Astrocyte of the spinal cord (primary cell): ENCODE results near the gene SH3BGRL2.
"Not testable (repeated sequence)": the region's sequence is repeated elsewhere in the genome, so short reads cannot be mapped to it uniquely, and the experiment has no call there.

Experiments
- DNase-seq: peaks from one replicate; pipeline ENCODE4 v3.0.0; 2011; ENCODE audit warnings: low read depth, low spot score
- H3K4me3 ChIP-seq: 2 replicates; pipeline ENCODE4 v1.5.1; 2011; ENCODE audit warnings: low read depth, mild to moderate bottlenecking, low read length, moderate library complexity
- in situ Hi-C: cut with HindIII; loops from 2 replicates; pipeline ENCODE4 v1.10.0; 2017; ENCODE audit warnings: low sequenced_read_pairs
- TF ChIP-seq, protein P1 (sequence below): IDR thresholded peaks from 2 replicates; pipeline ENCODE4 v1.5.1; 2012; ENCODE audit warnings: low read depth, mild to moderate bottlenecking, low read length, inconsistent platforms

Gene SH3BGRL2

DNA sequence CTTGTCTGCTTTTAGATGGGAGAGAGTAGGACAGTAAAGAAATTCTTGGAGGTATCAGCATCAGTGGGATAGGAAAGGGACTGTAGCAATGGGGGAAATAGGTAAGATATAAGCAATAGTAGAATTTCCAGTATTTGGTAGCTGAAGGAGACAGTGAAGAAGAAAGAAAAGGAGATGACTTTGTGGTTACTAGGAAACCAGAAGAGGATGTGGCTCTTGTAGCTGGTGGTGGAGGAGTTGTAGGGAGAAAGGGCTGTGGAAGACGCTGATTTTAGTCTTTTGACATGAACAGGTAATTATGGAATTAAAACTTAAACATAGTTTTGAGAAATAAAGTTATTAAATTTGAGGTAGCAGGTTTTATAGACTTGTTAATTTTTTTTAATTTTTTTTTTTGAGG lies 26.1 kb downstream of the SH3BGRL2 start:
- DNase-seq: no peak
- H3K4me3 ChIP-seq: no peak overlapping the region
- in situ Hi-C loops: no loop called here
- TF ChIP-seq, protein P1, sequence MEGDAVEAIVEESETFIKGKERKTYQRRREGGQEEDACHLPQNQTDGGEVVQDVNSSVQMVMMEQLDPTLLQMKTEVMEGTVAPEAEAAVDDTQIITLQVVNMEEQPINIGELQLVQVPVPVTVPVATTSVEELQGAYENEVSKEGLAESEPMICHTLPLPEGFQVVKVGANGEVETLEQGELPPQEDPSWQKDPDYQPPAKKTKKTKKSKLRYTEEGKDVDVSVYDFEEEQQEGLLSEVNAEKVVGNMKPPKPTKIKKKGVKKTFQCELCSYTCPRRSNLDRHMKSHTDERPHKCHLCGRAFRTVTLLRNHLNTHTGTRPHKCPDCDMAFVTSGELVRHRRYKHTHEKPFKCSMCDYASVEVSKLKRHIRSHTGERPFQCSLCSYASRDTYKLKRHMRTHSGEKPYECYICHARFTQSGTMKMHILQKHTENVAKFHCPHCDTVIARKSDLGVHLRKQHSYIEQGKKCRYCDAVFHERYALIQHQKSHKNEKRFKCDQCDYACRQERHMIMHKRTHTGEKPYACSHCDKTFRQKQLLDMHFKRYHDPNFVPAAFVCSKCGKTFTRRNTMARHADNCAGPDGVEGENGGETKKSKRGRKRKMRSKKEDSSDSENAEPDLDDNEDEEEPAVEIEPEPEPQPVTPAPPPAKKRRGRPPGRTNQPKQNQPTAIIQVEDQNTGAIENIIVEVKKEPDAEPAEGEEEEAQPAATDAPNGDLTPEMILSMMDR: no peak

DNA sequence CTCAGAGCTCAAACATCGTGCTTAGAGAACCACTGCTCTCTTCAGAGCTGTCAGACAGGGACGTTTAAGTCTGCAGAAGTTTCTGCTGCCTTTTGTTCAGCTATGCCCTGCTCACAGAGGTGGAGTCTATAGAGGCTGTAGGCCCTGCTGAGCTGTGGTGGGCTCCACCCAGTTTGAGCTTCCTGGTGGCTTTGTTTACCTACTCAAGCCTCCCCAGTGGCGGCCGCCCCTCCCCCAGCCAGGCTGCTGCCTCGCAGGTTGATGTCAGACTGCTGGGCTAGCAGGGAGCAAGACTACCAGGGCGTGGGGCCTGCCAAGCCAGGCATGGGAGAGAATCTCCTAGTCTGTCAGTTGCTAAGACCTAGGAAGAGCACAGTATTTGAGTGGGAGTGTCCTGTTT lies 32.5 kb downstream of the SH3BGRL2 start:
- H3K4me3 ChIP-seq, DNase-seq, in situ Hi-C loops: not testable (repeated sequence)

DNA sequence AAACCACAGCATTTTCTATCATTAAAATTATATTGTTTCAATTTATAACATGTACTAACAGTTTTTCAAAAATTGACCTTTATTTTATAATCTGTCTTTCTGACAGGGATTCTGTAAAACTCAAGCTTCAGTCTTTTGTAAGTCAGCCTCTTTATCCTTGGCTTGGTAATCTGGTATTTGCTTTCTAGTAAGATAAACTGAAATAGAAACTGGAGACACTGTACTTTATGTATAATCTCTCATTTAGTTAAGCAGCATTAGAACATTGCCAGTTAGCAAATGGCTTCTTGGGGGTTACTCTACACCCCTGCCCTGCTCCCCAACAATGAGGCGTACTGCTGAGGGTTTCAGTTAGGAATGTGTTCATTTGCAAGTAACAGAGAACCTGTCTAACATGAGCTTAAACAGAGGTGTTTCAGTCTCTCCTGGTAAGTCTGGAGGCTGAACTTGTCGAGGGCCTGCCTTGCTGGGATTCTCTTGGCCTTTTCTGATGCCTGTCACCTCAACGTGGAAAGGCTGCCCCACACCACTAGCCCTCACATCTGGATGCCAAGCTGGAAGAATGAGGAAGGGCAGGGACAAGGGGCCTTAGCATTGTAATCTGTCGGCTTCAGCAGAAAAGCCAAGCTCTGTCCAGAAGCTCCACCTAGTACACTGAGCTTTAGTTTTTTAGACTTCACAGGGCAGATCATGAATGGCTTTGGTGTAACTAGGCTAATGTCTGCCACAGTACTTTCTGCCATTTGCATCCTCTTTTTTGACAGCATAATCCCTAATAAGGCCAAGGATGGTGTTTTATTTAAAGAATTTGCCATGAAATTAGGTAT lies 34.8 kb downstream of the SH3BGRL2 start:
- in situ Hi-C loops: no loop called here
- no peak overlapping the region for H3K4me3 ChIP-seq
- no peak for DNase-seq
- TF ChIP-seq, protein P1: no peak

DNA sequence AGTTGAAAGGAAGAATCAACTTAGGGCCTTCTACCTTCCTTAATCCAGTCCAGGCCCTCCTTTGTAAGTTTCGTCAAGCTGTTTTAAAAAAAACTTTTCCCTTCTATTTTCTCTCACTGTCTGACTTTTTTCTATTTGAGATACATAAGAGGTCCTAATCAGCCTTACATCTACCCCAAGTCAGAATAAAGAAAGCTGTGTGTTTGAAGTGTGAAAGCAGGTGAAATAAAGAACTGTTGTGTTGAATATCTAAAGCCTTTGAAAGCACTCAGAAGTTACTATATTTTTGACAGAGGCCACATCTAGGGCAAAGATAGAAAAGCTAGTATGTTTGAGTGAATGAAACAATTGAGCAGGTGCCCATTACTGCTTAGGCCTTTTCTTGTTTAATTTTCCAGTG lies 35.5 kb downstream of the SH3BGRL2 start:
- DNase-seq: no peak
- TF ChIP-seq, protein P1: no peak
- in situ Hi-C loops: no loop called here
- H3K4me3 ChIP-seq: no peak overlapping the region

DNA sequence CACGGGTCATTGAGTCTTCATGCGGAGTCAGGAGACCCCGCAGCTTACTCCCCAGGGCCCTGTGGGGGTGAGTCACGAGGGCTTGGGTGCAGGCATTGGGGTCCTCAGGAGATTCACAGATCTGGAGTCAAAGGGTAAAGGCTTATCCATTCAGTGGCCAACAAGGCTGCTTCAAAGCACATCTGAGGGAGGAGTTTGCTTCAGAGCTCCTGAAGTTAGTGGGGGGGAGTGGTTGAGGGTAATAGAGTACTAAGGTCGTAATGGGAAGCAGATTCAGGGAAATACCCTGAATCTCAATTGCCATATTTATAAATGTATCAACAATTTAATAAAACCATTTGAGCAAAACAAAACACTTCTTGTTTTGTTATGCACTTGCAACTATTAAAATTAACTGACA lies 37.3 kb downstream of the SH3BGRL2 start:
- TF ChIP-seq, protein P1: no peak
- in situ Hi-C loops: no loop called here

DNA sequence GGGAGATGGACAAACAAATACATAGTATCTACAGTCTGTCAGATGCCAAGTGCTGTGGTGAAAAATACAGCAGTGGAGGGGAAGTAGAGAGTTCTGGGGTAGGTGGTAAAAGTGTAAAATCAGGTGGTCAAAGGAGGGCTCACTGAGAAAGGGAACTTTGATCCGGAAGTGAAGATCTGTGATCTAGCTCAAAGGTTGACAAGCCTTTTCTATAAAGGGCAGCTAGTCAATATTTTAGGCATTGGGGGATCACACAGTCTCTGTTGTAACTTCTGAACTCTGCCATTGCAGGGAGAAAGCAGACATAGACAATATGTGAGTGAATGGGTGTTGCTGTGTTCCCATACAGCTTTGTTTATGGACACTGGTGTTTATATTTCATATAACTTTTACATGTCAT lies 38.6 kb downstream of the SH3BGRL2 start:
- no peak overlapping the region for H3K4me3 ChIP-seq
- no peak for DNase-seq
- in situ Hi-C loops: no loop called here
- TF ChIP-seq, protein P1: no peak

More for the DNA sequence above, 37.3 kb downstream of the SH3BGRL2 start:
- no peak for DNase-seq
- H3K4me3 ChIP-seq: no peak overlapping the region

DNA sequence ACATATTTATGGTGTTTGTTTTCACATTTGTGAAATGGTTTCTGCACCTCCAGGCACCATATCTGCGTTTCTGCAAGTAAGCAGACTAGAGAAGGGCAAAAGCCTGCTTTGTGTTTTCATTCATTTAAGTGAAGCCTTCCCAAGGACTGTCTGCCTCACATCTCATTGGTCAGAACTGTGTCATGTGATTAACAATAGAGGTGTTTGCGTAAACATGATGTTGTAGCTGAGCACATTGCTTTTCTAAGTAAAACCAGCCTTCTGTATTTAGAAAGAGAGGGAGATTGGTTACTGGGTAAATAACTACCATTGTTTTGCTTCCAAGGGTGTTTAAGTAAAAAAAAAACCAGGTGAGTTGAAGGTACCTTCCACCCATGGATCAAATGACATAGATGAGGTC lies 39.7 kb downstream of the SH3BGRL2 start:
- TF ChIP-seq, protein P1: no peak
- no peak for DNase-seq
- no peak overlapping the region for H3K4me3 ChIP-seq
- in situ Hi-C loops: no loop called here
